Measurements from ENCODE around the gene NACA2. TPM values are rescaled to one million over a fixed set of nuclear protein-coding genes. Genes with fewer than 3 reads are reported as not detected.

Gene NACA2
- total and polyA plus RNA-seq, 2 of the 8 experiments (the other 6 are each of a cell fraction or from before 2014, with no cell fraction given): not detected

GRCh38 chr17:61639818-61640217 is 48.8 kb upstream of the NACA2 start (continued):
- TF ChIP-seq CHD7 (IDR thresholded peaks at IDR 0.05; ENCODE audit: insufficient replicate concordance, low read length): no peak
- no peak for TF ChIP-seq SRF (IDR thresholded peaks at IDR 0.05; ENCODE audit: low read depth, low read length)
- no peak for TF ChIP-seq CHD1 (IDR thresholded peaks at IDR 0.05; ENCODE audit: low read depth, low read length)
- TF ChIP-seq YY1 (IDR thresholded peaks at IDR 0.05; ENCODE audit: low read depth, low read length): no peak
- no peak for TF ChIP-seq CHD2 (IDR thresholded peaks at IDR 0.05; ENCODE audit: low read length)
- TF ChIP-seq CREB1 (IDR thresholded peaks at IDR 0.05): no peak
